Coronary artery (tissue), 2 donors: ENCODE results near the gene SUSD3.

Experiments used
- DNase-seq: peaks from one replicate; pipeline ENCODE4 v3.0.0-alpha.2; 2017; ENCODE audit warnings: low spot score
- H3K27ac ChIP-seq, 2 donors: fragments of 200-600 bp; sonication (generic); one replicate each; pipeline ENCODE4 v1.5.1; 2016 to 2019
- H3K4me3 ChIP-seq: fragments of 200-600 bp; sonication (generic); 2 replicates; pipeline ENCODE4 v1.5.1; 2016; ENCODE audit warnings: mild to moderate bottlenecking, moderate library complexity
- TF ChIP-seq, protein P1 (sequence below): fragments of 200-600 bp; sonication (generic); IDR thresholded peaks from one replicate; pipeline ENCODE4 v1.5.1; 2019; ENCODE audit warnings: antibody characterized with exemption

SUSD3 gene

GRCh38 chr9:93121316-93122241 is 63.1 kb downstream of the SUSD3 start:
- H3K4me3 ChIP-seq = no peak overlapping the region
- no peak overlapping the region for H3K27ac ChIP-seq
- peak; percentile 69 for DNase-seq
- TF ChIP-seq, protein P1, sequence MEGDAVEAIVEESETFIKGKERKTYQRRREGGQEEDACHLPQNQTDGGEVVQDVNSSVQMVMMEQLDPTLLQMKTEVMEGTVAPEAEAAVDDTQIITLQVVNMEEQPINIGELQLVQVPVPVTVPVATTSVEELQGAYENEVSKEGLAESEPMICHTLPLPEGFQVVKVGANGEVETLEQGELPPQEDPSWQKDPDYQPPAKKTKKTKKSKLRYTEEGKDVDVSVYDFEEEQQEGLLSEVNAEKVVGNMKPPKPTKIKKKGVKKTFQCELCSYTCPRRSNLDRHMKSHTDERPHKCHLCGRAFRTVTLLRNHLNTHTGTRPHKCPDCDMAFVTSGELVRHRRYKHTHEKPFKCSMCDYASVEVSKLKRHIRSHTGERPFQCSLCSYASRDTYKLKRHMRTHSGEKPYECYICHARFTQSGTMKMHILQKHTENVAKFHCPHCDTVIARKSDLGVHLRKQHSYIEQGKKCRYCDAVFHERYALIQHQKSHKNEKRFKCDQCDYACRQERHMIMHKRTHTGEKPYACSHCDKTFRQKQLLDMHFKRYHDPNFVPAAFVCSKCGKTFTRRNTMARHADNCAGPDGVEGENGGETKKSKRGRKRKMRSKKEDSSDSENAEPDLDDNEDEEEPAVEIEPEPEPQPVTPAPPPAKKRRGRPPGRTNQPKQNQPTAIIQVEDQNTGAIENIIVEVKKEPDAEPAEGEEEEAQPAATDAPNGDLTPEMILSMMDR = no peak

- Histone ChIP-seq H3K4me3 (no peak overlapping the region), H3K27ac (no peak overlapping the region)
- DNase-seq = peak; percentile 72
- TF ChIP-seq, protein P1 = no peak
These were observed 64.3 kb downstream of the SUSD3 start for GRCh38 chr9:93122721-93123221.

GRCh38 chr9:93123561-93124283 is 65.2 kb downstream of the SUSD3 start:
- Histone ChIP-seq H3K4me3 (no peak overlapping the region), H3K27ac (no peak overlapping the region)
- TF ChIP-seq, protein P1 = no peak
- peak; percentile 69 for DNase-seq

- no peak overlapping the region for H3K27ac ChIP-seq
- no peak overlapping the region for H3K4me3 ChIP-seq
- TF ChIP-seq, protein P1 = no peak
- no peak for DNase-seq
These were observed 66.3 kb downstream of the SUSD3 start for GRCh38 chr9:93124793-93125192.

- Histone ChIP-seq H3K4me3 (no peak overlapping the region), H3K27ac (no peak overlapping the region)
- DNase-seq = peak; percentile 53
- TF ChIP-seq, protein P1 = no peak
These were observed 66.9 kb downstream of the SUSD3 start for GRCh38 chr9:93125331-93125894.

- TF ChIP-seq, protein P1 = no peak
- peak; percentile 73 for DNase-seq
- peak overlapping the region; percentile 52 to 99 for H3K27ac ChIP-seq
- peak overlapping the region; percentile 53 for H3K4me3 ChIP-seq
These were observed 67.8 kb downstream of the SUSD3 start for GRCh38 chr9:93126151-93126781.
